OCI-LY3 (cell line): Measurements from ENCODE around the gene WIZ.

Experiments
- CTCF ChIP-seq: fragments of 200-600, 300-600 bp; sonication (generic); IDR thresholded peaks from 2 replicates; pipeline ENCODE4 v1.5.1; 2014; ENCODE audit warnings: antibody characterized with exemption, low read length, low read depth
- EZH2phosphoT487 ChIP-seq: fragments of 200-600 bp; shearing (Covaris generic); IDR thresholded peaks from 2 replicates; pipeline ENCODE4 v1.6.1; 2018; ENCODE audit warnings: antibody characterized with exemption, mixed run types, low read depth

DNA sequence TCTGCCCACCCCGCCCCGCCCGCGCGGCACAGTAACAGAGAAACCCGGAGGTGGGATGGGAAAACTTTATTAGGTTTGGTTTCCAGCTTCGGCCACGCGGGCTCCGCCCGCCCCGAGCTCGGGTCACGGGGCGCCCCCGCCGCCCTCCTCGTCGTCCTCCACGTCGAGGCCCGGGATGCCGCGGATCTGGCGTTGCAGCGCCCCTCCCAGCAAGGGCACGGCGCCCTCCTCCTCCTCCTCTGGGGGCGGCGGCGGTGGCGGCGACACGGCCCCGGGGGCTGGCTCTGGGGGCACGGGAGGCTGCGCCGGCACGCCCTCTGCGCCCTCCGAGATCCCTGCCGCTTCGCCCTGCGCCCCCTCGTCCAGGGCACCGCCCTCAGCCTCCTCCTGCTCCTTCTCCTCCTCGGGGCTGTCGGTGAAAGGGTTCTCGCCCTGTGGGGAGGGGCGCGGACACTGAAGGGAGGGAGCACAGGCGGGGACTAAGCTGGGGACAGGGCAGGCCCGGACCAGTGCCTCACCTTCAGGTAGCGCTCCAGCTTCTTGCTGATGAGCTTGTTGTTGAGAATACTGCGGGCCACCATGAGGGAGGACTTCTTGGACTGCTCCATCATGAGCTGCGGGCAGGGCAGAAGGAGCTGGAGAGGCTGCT, 69.6 kb downstream of the WIZ start:
- TF ChIP-seq CTCF (peak; percentile 8; the same call in 1 of the 2 replicates), EZH2phosphoT487 (no peak)
